Keratinocyte (primary cell): ENCODE measurements around the gene NHLRC3. TPM values are rescaled to one million over a fixed set of nuclear protein-coding genes. Genes with fewer than 3 reads are reported as not detected.

Source experiments
- DNase-seq: peaks from one replicate; pipeline ENCODE4 v3.0.0-alpha.2; 2011; ENCODE audit warnings: low read depth, missing footprints, low spot score
- FAIRE-seq: peaks from 2 replicates; lab custom pipeline; 2011; peaks lifted over from hg19 to GRCh38; lab: Jason Lieb, UNC
- H2AFZ ChIP-seq: 2 replicates; pipeline ENCODE4 v1.6.0; 2012; ENCODE audit warnings: low read length, control low read depth, inconsistent platforms; ENCODE audit not compliant: control insufficient read depth
- H3K27ac ChIP-seq: 2 replicates; pipeline ENCODE4 v1.5.1; 2011; ENCODE audit warnings: low read length; ENCODE audit not compliant: control insufficient read depth, insufficient read depth
- H3K27me3 ChIP-seq: 3 replicates; pipeline ENCODE4 v1.6.0; 2011; ENCODE audit warnings: low read length; ENCODE audit not compliant: control insufficient read depth, insufficient read depth; ENCODE audit errors: extremely low read depth
- H3K36me3 ChIP-seq, 2 experiments: 2 replicates in 1 of 2; 3 replicates in 1 of 2; pipeline ENCODE4 v1.5.1; 2011; ENCODE audit warnings: low read length in 2 of 2, mild to moderate bottlenecking in 1 of 2; ENCODE audit not compliant: control insufficient read depth in 2 of 2, insufficient read depth in 2 of 2; ENCODE audit errors: extremely low read depth in 1 of 2
- H3K4me1 ChIP-seq: 3 replicates; pipeline ENCODE4 v1.5.1; 2011; ENCODE audit warnings: low read length; ENCODE audit not compliant: control insufficient read depth, insufficient read depth; ENCODE audit errors: extremely low read depth
- H3K4me2 ChIP-seq: 3 replicates; pipeline ENCODE4 v1.6.0; 2011; ENCODE audit warnings: low read depth, low read length; ENCODE audit not compliant: control insufficient read depth, insufficient read depth; ENCODE audit errors: extremely low read depth
- H3K4me3 ChIP-seq, 3 experiments: fragments of 200-600 bp in 1 of 3; sonication (generic) in 1 of 3; 2 replicates in 2 of 3; 3 replicates in 1 of 3; pipeline ENCODE4 v1.5.1; 2011 to 2016; ENCODE audit warnings: low read length in 3 of 3, mild to moderate bottlenecking in 3 of 3, control low read depth in 2 of 3, inconsistent platforms in 1 of 3, low read depth in 1 of 3, mixed read lengths in 1 of 3, mixed run types in 1 of 3, moderate library complexity in 1 of 3; ENCODE audit not compliant: control insufficient read depth in 2 of 3, insufficient read depth in 2 of 3; ENCODE audit errors: extremely low read depth in 1 of 3
- H3K79me2 ChIP-seq: 2 replicates; pipeline ENCODE4 v1.6.0; 2012; ENCODE audit warnings: low read length; ENCODE audit not compliant: control insufficient read depth, insufficient read depth
- H3K9ac ChIP-seq: 3 replicates; pipeline ENCODE4 v1.6.0; 2011; ENCODE audit warnings: low read length; ENCODE audit not compliant: control insufficient read depth, insufficient read depth; ENCODE audit errors: extremely low read depth
- H3K9me1 ChIP-seq: 3 replicates; pipeline ENCODE4 v1.6.0; 2011; ENCODE audit warnings: low read length; ENCODE audit not compliant: control insufficient read depth, insufficient read depth; ENCODE audit errors: extremely low read depth
- H3K9me3 ChIP-seq: 2 replicates; pipeline ENCODE4 v1.5.1; 2012; ENCODE audit warnings: low read depth, low read length; ENCODE audit not compliant: control insufficient read depth
- H4K20me1 ChIP-seq: 3 replicates; pipeline ENCODE4 v1.6.0; 2011; ENCODE audit warnings: low read length; ENCODE audit not compliant: control insufficient read depth, insufficient read depth; ENCODE audit errors: extremely low read depth
- EZH2 ChIP-seq: IDR thresholded peaks from one replicate; pipeline ENCODE4 v1.6.1; 2012; ENCODE audit warnings: inconsistent platforms, mild to moderate bottlenecking, low read length, moderate library complexity
- dilution Hi-C: fragments of 300-500 bp; cut with MboI; formaldehyde crosslinking; loops from one replicate; pipeline ENCODE4 v1.7.0; 2020; ENCODE audit warnings: low sequenced_read_pairs; ENCODE audit not compliant: extremely low pct_ligation_motif_present
- polyA plus RNA-seq, 5 experiments: library from polyadenylated mRNA; depleted of rRNA in 3 of 5; stranded (reverse) in 3 of 5; stranded (forward) in 1 of 5; unstranded in 1 of 5; fragments of >200 nt; gene quantifications; 1 replicate in 1 of 5; 2 replicates in 3 of 5; 3 replicates in 1 of 5; pipeline versions ENCODE4 v1.2.1 to v1.2.3, GENCODE V29; 2011 to 2012; ENCODE audit warnings: missing spikeins in 2 of 5, low read depth in 1 of 5, low replicate concordance in 1 of 5
- TF ChIP-seq, protein P1 (sequence below), 3 experiments: IDR thresholded peaks in 1 of 3; conservative IDR thresholded peaks in 1 of 3; optimal IDR thresholded peaks in 1 of 3; 2 replicates in 2 of 3; 3 replicates in 1 of 3; pipeline versions ENCODE3 to v1.5.1; 2011; ENCODE audit warnings: low read length in 3 of 3, mild to moderate bottlenecking in 3 of 3, moderate library complexity in 2 of 3, control low read depth in 1 of 3, inconsistent platforms in 1 of 3; ENCODE audit not compliant: insufficient read depth in 2 of 3; ENCODE audit errors: extremely low read depth in 1 of 3

NHLRC3 gene
- polyA plus RNA-seq, 1 donor (not counting 4 experiments of a cell fraction or from before 2014, with no cell fraction given) = 9.6 TPM

DNA sequence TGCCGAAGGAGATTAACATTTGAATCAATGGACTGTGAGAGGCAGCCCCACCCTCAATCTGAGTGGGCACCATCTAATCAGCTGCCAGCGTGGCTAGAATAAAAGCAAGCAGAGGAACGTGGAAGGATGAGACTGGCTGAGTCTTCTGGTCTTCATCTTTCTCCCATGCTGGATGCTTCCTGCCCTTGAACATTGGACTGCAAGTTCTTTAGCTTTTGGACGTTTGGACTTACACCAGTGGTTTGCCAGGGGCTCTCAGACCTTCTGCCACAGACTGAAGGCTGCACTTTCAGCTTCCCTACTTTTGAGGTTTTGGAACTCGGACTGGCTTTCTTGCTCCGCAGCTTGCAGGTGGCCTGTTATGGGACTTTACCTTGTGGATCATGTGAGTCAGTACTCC, 14.7 kb downstream of the NHLRC3 start:
- no peak overlapping the region for H2AFZ ChIP-seq

GRCh38 chr13:39054112-39054511, 15.9 kb downstream of the NHLRC3 start:
- TF ChIP-seq, protein P1, sequence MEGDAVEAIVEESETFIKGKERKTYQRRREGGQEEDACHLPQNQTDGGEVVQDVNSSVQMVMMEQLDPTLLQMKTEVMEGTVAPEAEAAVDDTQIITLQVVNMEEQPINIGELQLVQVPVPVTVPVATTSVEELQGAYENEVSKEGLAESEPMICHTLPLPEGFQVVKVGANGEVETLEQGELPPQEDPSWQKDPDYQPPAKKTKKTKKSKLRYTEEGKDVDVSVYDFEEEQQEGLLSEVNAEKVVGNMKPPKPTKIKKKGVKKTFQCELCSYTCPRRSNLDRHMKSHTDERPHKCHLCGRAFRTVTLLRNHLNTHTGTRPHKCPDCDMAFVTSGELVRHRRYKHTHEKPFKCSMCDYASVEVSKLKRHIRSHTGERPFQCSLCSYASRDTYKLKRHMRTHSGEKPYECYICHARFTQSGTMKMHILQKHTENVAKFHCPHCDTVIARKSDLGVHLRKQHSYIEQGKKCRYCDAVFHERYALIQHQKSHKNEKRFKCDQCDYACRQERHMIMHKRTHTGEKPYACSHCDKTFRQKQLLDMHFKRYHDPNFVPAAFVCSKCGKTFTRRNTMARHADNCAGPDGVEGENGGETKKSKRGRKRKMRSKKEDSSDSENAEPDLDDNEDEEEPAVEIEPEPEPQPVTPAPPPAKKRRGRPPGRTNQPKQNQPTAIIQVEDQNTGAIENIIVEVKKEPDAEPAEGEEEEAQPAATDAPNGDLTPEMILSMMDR (optimal IDR thresholded peaks at IDR 0.05 in 1 of 3, IDR thresholded peaks at IDR 0.05 in 1 of 3, conservative IDR thresholded peaks at IDR 0.05 in 1 of 3; ENCODE audit: extremely low read depth in 1 of 3, insufficient read depth in 2 of 3, low read length in 3 of 3) = no peak
- TF ChIP-seq EZH2 = no peak
- no peaks in the 10 kb centered on the region for H3K9me1 ChIP-seq
- H2AFZ ChIP-seq = no peak overlapping the region
- H4K20me1 ChIP-seq = no peaks in the 10 kb centered on the region
- H3K4me1 ChIP-seq = no peaks in the 10 kb centered on the region
- H3K79me2 ChIP-seq = no peaks in the 10 kb centered on the region
- no peaks in the 10 kb centered on the region for H3K27me3 ChIP-seq
- no peak overlapping the region for H3K4me2 ChIP-seq
- H3K9me3 ChIP-seq = no peaks in the 10 kb centered on the region
- no peak overlapping the region for H3K9ac ChIP-seq
- DNase-seq = no peak
- FAIRE-seq = no peak
- no peak overlapping the region for H3K4me3 ChIP-seq
- dilution Hi-C loops = no loop called here
- no peaks in the 10 kb centered on the region for H3K36me3 ChIP-seq
- no peak overlapping the region for H3K27ac ChIP-seq

More for the DNA sequence above, 14.7 kb downstream of the NHLRC3 start:
- no peaks in the 10 kb centered on the region for H3K4me1 ChIP-seq
- H3K27me3 ChIP-seq = no peaks in the 10 kb centered on the region
- no peaks in the 10 kb centered on the region for H3K79me2 ChIP-seq
- no peak for FAIRE-seq
- no peak for DNase-seq
- no peak overlapping the region for H3K9ac ChIP-seq
- H3K27ac ChIP-seq = no peak overlapping the region
- H3K9me3 ChIP-seq = no peaks in the 10 kb centered on the region
- H3K4me2 ChIP-seq = no peak overlapping the region
- no peaks in the 10 kb centered on the region for H4K20me1 ChIP-seq
- no peaks in the 10 kb centered on the region for H3K9me1 ChIP-seq
- dilution Hi-C loops = no loop called here
- H3K36me3 ChIP-seq = no peaks in the 10 kb centered on the region
- no peak overlapping the region for H3K4me3 ChIP-seq
- no peak for TF ChIP-seq EZH2
- TF ChIP-seq, protein P1 (optimal IDR thresholded peaks at IDR 0.05 in 1 of 3, IDR thresholded peaks at IDR 0.05 in 1 of 3, conservative IDR thresholded peaks at IDR 0.05 in 1 of 3; ENCODE audit: extremely low read depth in 1 of 3, insufficient read depth in 2 of 3, low read length in 3 of 3) = no peak
